Natural killer cell (primary cell): ENCODE measurements around the gene PDE10A. TPM values are rescaled to one million over a fixed set of nuclear protein-coding genes. Genes with fewer than 3 reads are reported as not detected.

Source experiments
- ATAC-seq, 3 donors: fragments of 150-1000 bp in 2 of 3; fragments of 200-7000 bp in 1 of 3; cut with Tn5 transposase; 1 replicate in 1 of 3; 2 replicates in 2 of 3; pipeline ENCODE4 v1.10.0; 2021; ENCODE audit warnings: mild to moderate bottlenecking in 2 of 3, moderate library complexity in 2 of 3
- DNase-seq, 2 donors: peaks; one replicate each; pipeline versions ENCODE4 v3.0.0 to v3.0.0-alpha.2; 2013 to 2021; ENCODE audit warnings: mixed read lengths in 1 of 2
- H3K27ac ChIP-seq: one replicate; pipeline ENCODE4 v1.5.1; 2013; ENCODE audit warnings: mild to moderate bottlenecking, low read length
- H3K27me3 ChIP-seq: one replicate; pipeline ENCODE4 v1.6.1; 2013; ENCODE audit warnings: low read length; ENCODE audit not compliant: control insufficient read depth, insufficient read depth
- H3K36me3 ChIP-seq: one replicate; pipeline ENCODE4 v1.6.1; 2013; ENCODE audit warnings: low read length; ENCODE audit not compliant: control insufficient read depth, insufficient read depth
- H3K4me1 ChIP-seq: one replicate; pipeline ENCODE4 v1.6.1; 2013; ENCODE audit warnings: low read length; ENCODE audit not compliant: control insufficient read depth, insufficient read depth
- H3K4me3 ChIP-seq: one replicate; pipeline ENCODE4 v1.5.1; 2013; ENCODE audit warnings: low read length
- H3K9me3 ChIP-seq: one replicate; pipeline ENCODE4 v1.6.1; 2013; ENCODE audit warnings: low read length; ENCODE audit not compliant: control insufficient read depth, insufficient read depth
- H3K27ac Mint-ChIP-seq, 2 donors: one replicate each; pipeline ENCODE4 v1.8.0; 2022; ENCODE audit warnings: mild to moderate bottlenecking in 2 of 2, mixed read lengths in 2 of 2, moderate library complexity in 1 of 2
- H3K27me3 Mint-ChIP-seq, 2 donors: one replicate each; pipeline ENCODE4 v1.8.0; 2022; ENCODE audit warnings: low read depth in 2 of 2, mixed read lengths in 2 of 2
- H3K36me3 Mint-ChIP-seq: one replicate; pipeline ENCODE4 v1.8.0; 2022; ENCODE audit warnings: mixed read lengths
- H3K4me1 Mint-ChIP-seq, 2 donors: one replicate each; pipeline ENCODE4 v1.8.0; 2022; ENCODE audit warnings: mixed read lengths in 2 of 2
- H3K4me3 Mint-ChIP-seq: one replicate; pipeline ENCODE4 v1.8.0; 2022; ENCODE audit warnings: mild to moderate bottlenecking, moderate library complexity, mixed read lengths
- H3K9me3 Mint-ChIP-seq, 2 donors: one replicate each; pipeline ENCODE4 v1.8.0; 2022; ENCODE audit warnings: mixed read lengths in 2 of 2
- CTCF ChIP-seq: fragments of 200-600 bp; IDR thresholded peaks from one replicate; pipeline ENCODE4 v1.8.0; 2022; ENCODE audit warnings: antibody characterized with exemption
- WGBS: methylation state at CpG from one replicate; pipeline ENCODE4 v1.1.7; 2013; ENCODE audit warnings: missing lambda C conversion rate; ENCODE audit not compliant: insufficient coverage; 5-methylcytosine and 5-hydroxymethylcytosine counted together
- intact Hi-C: fragments of 100-400 bp; cut with micrococcal nuclease; formaldehyde crosslinking; loops from one replicate; pipeline ENCODE4 v1.14.2; 2022
- total RNA-seq, 4 donors: library from RNA; stranded (reverse); fragments of 120-200 nt in 1 of 4; gene quantifications; one replicate each; pipeline versions ENCODE4 v1.2.3 to v1.2.4, GENCODE V29; 2013 to 2022

PDE10A gene
- total RNA-seq, 3 donors from 2014 or later (not counting 1 experiment from before 2014, with no cell fraction given), result not detected

- Histone ChIP-seq H3K27ac (no peak overlapping the region), H3K36me3 (no peaks in the 10 kb centered on the region), H3K4me3 (no peak overlapping the region), H3K4me1 (no peaks in the 10 kb centered on the region), H3K9me3 (no peaks in the 10 kb centered on the region), H3K27me3 (no peaks in the 10 kb centered on the region)
- H3K4me1 Mint-ChIP-seq, result no peaks in the 10 kb centered on the region
- no peaks in the 10 kb centered on the region for H3K27me3 Mint-ChIP-seq
- ATAC-seq (no peak), DNase-seq (no peak)
- no peaks in the 10 kb centered on the region for H3K36me3 Mint-ChIP-seq
- intact Hi-C loops, result no loop called here
- no peak for TF ChIP-seq CTCF
- peaks cover 7 to 11% of the 10 kb centered on the region in 2 donors for H3K9me3 Mint-ChIP-seq
- no peak overlapping the region for H3K27ac Mint-ChIP-seq
- WGBS, result 87% methylated on average over 3 of the region's 3 CpGs
- no peak overlapping the region for H3K4me3 Mint-ChIP-seq
Measured at GRCh38 chr6:165551828-165552227, 111.2 kb downstream of the PDE10A start.

- no peak overlapping the region for H3K27ac Mint-ChIP-seq
- WGBS, result 85% methylated on average over 1 of the region's 2 CpGs
Measured at GRCh38 chr6:165548450-165548849, 114.6 kb downstream of the PDE10A start.

GRCh38 chr6:165545806-165546205, 117.2 kb downstream of the PDE10A start:
- H3K4me3 Mint-ChIP-seq, result no peak overlapping the region
- ATAC-seq (no peak), DNase-seq (no peak)
- H3K27me3 ChIP-seq, result no peaks in the 10 kb centered on the region
- H3K9me3 ChIP-seq, result no peaks in the 10 kb centered on the region
- WGBS, result no CpG with 5 or more reads among the region's 2 CpGs
- H3K4me3 ChIP-seq, result no peak overlapping the region
- H3K4me1 ChIP-seq, result no peaks in the 10 kb centered on the region
- no peaks in the 10 kb centered on the region for H3K36me3 ChIP-seq
- no peaks in the 10 kb centered on the region for H3K27me3 Mint-ChIP-seq
- no peak overlapping the region for H3K27ac Mint-ChIP-seq
- no peaks in the 10 kb centered on the region for H3K4me1 Mint-ChIP-seq
- H3K9me3 Mint-ChIP-seq, result peaks cover 0 to 5% of the 10 kb centered on the region in 2 donors
- intact Hi-C loops, result no loop called here
- TF ChIP-seq CTCF, result no peak
- H3K36me3 Mint-ChIP-seq, result no peaks in the 10 kb centered on the region
- no peak overlapping the region for H3K27ac ChIP-seq

More at GRCh38 chr6:165548450-165548849, 114.6 kb downstream of the PDE10A start:
- no peak for TF ChIP-seq CTCF
- Histone ChIP-seq H3K9me3 (no peaks in the 10 kb centered on the region), H3K36me3 (no peaks in the 10 kb centered on the region), H3K4me3 (no peak overlapping the region), H3K27ac (no peak overlapping the region), H3K27me3 (no peaks in the 10 kb centered on the region), H3K4me1 (no peaks in the 10 kb centered on the region)
- no peaks in the 10 kb centered on the region for H3K36me3 Mint-ChIP-seq
- peaks cover 3 to 7% of the 10 kb centered on the region in 2 donors for H3K9me3 Mint-ChIP-seq
- H3K4me3 Mint-ChIP-seq, result no peak overlapping the region
- no peaks in the 10 kb centered on the region for H3K4me1 Mint-ChIP-seq
- no peaks in the 10 kb centered on the region for H3K27me3 Mint-ChIP-seq
- no peak for ATAC-seq
- intact Hi-C loops, result no loop called here
- no peak for DNase-seq

- Histone ChIP-seq H3K27me3 (no peaks in the 10 kb centered on the region), H3K36me3 (no peaks in the 10 kb centered on the region), H3K4me1 (no peaks in the 10 kb centered on the region), H3K27ac (no peak overlapping the region), H3K9me3 (no peaks in the 10 kb centered on the region), H3K4me3 (no peak overlapping the region)
- Mint-ChIP-seq H3K4me1 (no peaks in the 10 kb centered on the region), H3K9me3 (peaks cover 0 to 2% of the 10 kb centered on the region in 2 donors), H3K27ac (no peak overlapping the region), H3K27me3 (no peaks in the 10 kb centered on the region), H3K36me3 (no peaks in the 10 kb centered on the region), H3K4me3 (no peak overlapping the region)
- DNase-seq, result no peak
- no peak for ATAC-seq
- intact Hi-C loops, result no loop called here
- no peak for TF ChIP-seq CTCF
- 95% methylated on average over 3 of the region's 4 CpGs for WGBS
Measured at GRCh38 chr6:165543781-165544180, 119.3 kb downstream of the PDE10A start.
